Prostate gland (tissue), 2 donors: ENCODE data around the gene TCF7L2.

ENCODE experiments used
- CTCF ChIP-seq, 4 experiments: fragments of 200-600 bp in 2 of 4; fragments of 450-650 bp in 2 of 4; sonication (generic) in 2 of 4; IDR thresholded peaks; 1 replicate in 3 of 4; 2 replicates in 1 of 4; pipeline ENCODE4 v1.5.1; 2016 to 2019; ENCODE audit warnings: antibody characterized with exemption in 4 of 4, mild to moderate bottlenecking in 2 of 4, moderate library complexity in 2 of 4
- POLR2A ChIP-seq: fragments of 450-650 bp; IDR thresholded peaks from one replicate; pipeline ENCODE4 v1.6.1; 2016; ENCODE audit warnings: antibody characterized with exemption, mild to moderate bottlenecking

- TF ChIP-seq CTCF (IDR thresholded peaks at IDR 0.05) (no peak), POLR2A (no peak)
Observed at GRCh38 chr10:112926906-112927688, 22.9 kb upstream of the TCF7L2 start.
